GM23338 (cell line): ENCODE measurements around the gene EEF1AKMT4.

Experiments used
- CTCF ChIP-seq, 2 experiments: fragments of 200-600 bp in 1 of 2; sonication (generic) in 1 of 2; conservative IDR thresholded peaks; 2 replicates each; pipeline versions ENCODE4 v1.5.1 to v1.6.1; 2016 to 2017; ENCODE audit warnings: antibody characterized with exemption in 2 of 2, low read depth in 2 of 2, mild to moderate bottlenecking in 2 of 2, moderate library complexity in 1 of 2
- POLR2AphosphoS5 ChIP-seq: IDR thresholded peaks from 2 replicates; pipeline ENCODE4 v1.6.1; 2016; ENCODE audit warnings: antibody characterized with exemption, low read depth

GRCh38 chr3:184234671-184235380 lies 14.6 kb upstream of the EEF1AKMT4 start:
- TF ChIP-seq CTCF (conservative IDR thresholded peaks at IDR 0.05; ENCODE audit: low read depth in 2 of 2) (no peak), POLR2AphosphoS5 (no peak)
